ENCODE data around the gene DMTF1.

DMTF1 gene

GRCh38 chr7:87131771-87132170 lies 20.5 kb upstream of the DMTF1 start:
- no peak for DNase-seq (ENCODE audit: low read depth in 1 of 2, low spot score in 1 of 2)
- Histone ChIP-seq H3K27me3 (ENCODE audit: insufficient read depth, poor library complexity, severe bottlenecking) (peaks cover 6% of the 10 kb centered on the region), H3K4me3 (replicated peaks; ENCODE audit: insufficient read depth, low read length) (no peak overlapping the region), H3K27ac (replicated peaks) (no peak overlapping the region)
- TF ChIP-seq CTCF (IDR thresholded peaks at IDR 0.05; ENCODE audit: insufficient read depth, low read length) (no peak), SPI1 (IDR thresholded peaks at IDR 0.05; ENCODE audit: borderline replicate concordance, low read depth) (no peak), POLR2AphosphoS5 (IDR thresholded peaks at IDR 0.05; ENCODE audit: low read depth) (no peak), REST (IDR thresholded peaks at IDR 0.05; ENCODE audit: insufficient replicate concordance, low read depth) (no peak), GABPA (IDR thresholded peaks at IDR 0.05; ENCODE audit: low read depth) (no peak)

- TF ChIP-seq GABPA (IDR thresholded peaks at IDR 0.05; ENCODE audit: low read depth) (no peak), SPI1 (IDR thresholded peaks at IDR 0.05; ENCODE audit: borderline replicate concordance, low read depth) (no peak), REST (IDR thresholded peaks at IDR 0.05; ENCODE audit: insufficient replicate concordance, low read depth) (no peak), CTCF (IDR thresholded peaks at IDR 0.05; ENCODE audit: insufficient read depth, low read length) (no peak)
- no peak overlapping the region for H3K27ac ChIP-seq (replicated peaks)
- no peak overlapping the region for H3K4me3 ChIP-seq (replicated peaks; ENCODE audit: insufficient read depth, low read length)
- H3K27me3 ChIP-seq (ENCODE audit: insufficient read depth, poor library complexity, severe bottlenecking), result peaks cover 8% of the 10 kb centered on the region
- no peak for DNase-seq (ENCODE audit: low read depth in 1 of 2, low spot score in 1 of 2)
Observed at GRCh38 chr7:87137271-87137670, 15.0 kb upstream of the DMTF1 start.

- Histone ChIP-seq H3K4me3 (replicated peaks; ENCODE audit: insufficient read depth, low read length) (no peak overlapping the region), H3K27ac (replicated peaks) (no peak overlapping the region), H3K27me3 (ENCODE audit: insufficient read depth, poor library complexity, severe bottlenecking) (peaks cover 6% of the 10 kb centered on the region)
- TF ChIP-seq REST (IDR thresholded peaks at IDR 0.05; ENCODE audit: insufficient replicate concordance, low read depth) (no peak), CTCF (IDR thresholded peaks at IDR 0.05; ENCODE audit: insufficient read depth, low read length) (no peak), SPI1 (IDR thresholded peaks at IDR 0.05; ENCODE audit: borderline replicate concordance, low read depth) (no peak), POLR2AphosphoS5 (IDR thresholded peaks at IDR 0.05; ENCODE audit: low read depth) (no peak), GABPA (IDR thresholded peaks at IDR 0.05; ENCODE audit: low read depth) (no peak)
- DNase-seq (ENCODE audit: low read depth in 1 of 2, low spot score in 1 of 2), result no peak
Observed at GRCh38 chr7:87139514-87139913, 12.7 kb upstream of the DMTF1 start.

Measured in HL-60 (cell line).